Hypothalamus (tissue), 51 donors: ENCODE data around the gene GRAMD4.

Source experiments
- DNase-seq, 51 donors: peaks; one replicate each; lab custom pipeline; 2025; lab: John Stamatoyannopoulos, UW

The GRAMD4 gene

GRCh38 chr22:46703171-46703995, 83.2 kb downstream of the GRAMD4 start:
- no peak for DNase-seq

GRCh38 chr22:46703996-46704370, 83.8 kb downstream of the GRAMD4 start:
- no peak for DNase-seq

GRCh38 chr22:46706060-46706459, 85.9 kb downstream of the GRAMD4 start:
- DNase-seq = no peak

- DNase-seq = no peak
These were observed 87.1 kb downstream of the GRAMD4 start for GRCh38 chr22:46707305-46707704.

- no peak for DNase-seq
These were observed 87.8 kb downstream of the GRAMD4 start for GRCh38 chr22:46707827-46708570.

GRCh38 chr22:46708766-46709330, 88.7 kb downstream of the GRAMD4 start:
- DNase-seq = no peak

GRCh38 chr22:46710806-46711205, 90.6 kb downstream of the GRAMD4 start:
- peak in 1 of 51 donors; percentile 43 for DNase-seq

GRCh38 chr22:46712288-46712687, 92.1 kb downstream of the GRAMD4 start:
- no peak for DNase-seq

GRCh38 chr22:46714550-46714949, 94.4 kb downstream of the GRAMD4 start:
- no peak for DNase-seq

- DNase-seq = no peak
These were observed 99.7 kb downstream of the GRAMD4 start for GRCh38 chr22:46719921-46720320.

GRCh38 chr22:46721501-46722085, 101.4 kb downstream of the GRAMD4 start:
- no peak for DNase-seq

GRCh38 chr22:46723882-46724281, 103.7 kb downstream of the GRAMD4 start:
- no peak for DNase-seq

- DNase-seq = no peak
These were observed 104.9 kb downstream of the GRAMD4 start for GRCh38 chr22:46725096-46725495.

- no peak for DNase-seq
These were observed 106.1 kb downstream of the GRAMD4 start for GRCh38 chr22:46726066-46726985.

- no peak for DNase-seq
These were observed 106.8 kb downstream of the GRAMD4 start for GRCh38 chr22:46726986-46727317.

- no peak for DNase-seq
These were observed 107.7 kb downstream of the GRAMD4 start for GRCh38 chr22:46727813-46728364.

- no peak for DNase-seq
These were observed 108.3 kb downstream of the GRAMD4 start for GRCh38 chr22:46728470-46728869.
